K562 (cell line): ENCODE results near the gene CTNS. TPM values are rescaled to one million over a fixed set of nuclear protein-coding genes. Genes with fewer than 3 reads are reported as not detected.

ENCODE experiments used
- ATAC-seq: fragments of 200-7000 bp; cut with Tn5 transposase; 3 replicates; pipeline ENCODE4 v1.9.1; 2020; ENCODE audit warnings: moderate library complexity
- BruUV-seq: library from RNA; stranded (reverse); fragments of 400-500 nt; replicated peaks from 2 replicates; lab custom pipeline; 2021; lab: Mats Ljungman, UMichigan
- CTCF ChIA-PET: fragments of 300-600 bp; formaldehyde crosslinking; extraction: SDS; loops from one replicate; lab custom pipeline; 2021; ENCODE audit warnings: low intra/inter-chr PET ratio; lab: Yijun Ruan, JAX
- POLR2A ChIA-PET: fragments of 300-600, 350-650 bp; sonication (Branson Sonifier 250); formaldehyde crosslinking; extraction: SDS; loops from one replicate; lab custom pipeline; 2021; ENCODE audit warnings: antibody characterized with exemption, inconsistent platforms; lab: Yijun Ruan, JAX
- DNase-seq, 4 experiments: peaks; one replicate each; pipeline versions ENCODE4 v3.0.0 to v3.0.0-alpha.2; 2011 to 2018; ENCODE audit warnings: low spot score in 3 of 4, mixed read lengths in 3 of 4; ENCODE audit errors: extremely low read depth in 1 of 4
- FAIRE-seq: peaks from 2 replicates; lab custom pipeline; 2011; peaks lifted over from hg19 to GRCh38; lab: Jason Lieb, UNC
- H2AFZ ChIP-seq: 2 replicates; pipeline ENCODE4 v1.6.0; 2011; ENCODE audit warnings: low read depth, low read length, control low read depth, inconsistent platforms
- H3K27ac ChIP-seq: fragments of 200-600 bp; 3 replicates; pipeline ENCODE4 v1.8.0; 2011; ENCODE audit warnings: low read depth, mild to moderate bottlenecking, control low read depth, inconsistent platforms, low read length, moderate library complexity, mixed read lengths; ENCODE audit errors: extremely low read depth
- H3K27me3 ChIP-seq, 2 experiments: fragments of 300-600 bp in 1 of 2; 2 replicates in 1 of 2; 3 replicates in 1 of 2; pipeline versions ENCODE4 v1.6.0 to v1.8.0; 2011; ENCODE audit warnings: inconsistent platforms in 2 of 2, low read length in 2 of 2, mild to moderate bottlenecking in 1 of 2, mixed read lengths in 1 of 2, moderate library complexity in 1 of 2; ENCODE audit not compliant: control insufficient read depth in 2 of 2, insufficient read depth in 2 of 2
- H3K36me3 ChIP-seq: fragments of 300-600 bp; 3 replicates; pipeline ENCODE4 v1.8.0; 2011; ENCODE audit warnings: mild to moderate bottlenecking, low read length, inconsistent platforms; ENCODE audit not compliant: control insufficient read depth, insufficient read depth
- H3K4me1 ChIP-seq, 2 experiments: fragments of 200-600 bp in 1 of 2; replicated peaks in 1 of 2; 2 replicates in 1 of 2; 3 replicates in 1 of 2; pipeline versions ENCODE4 v1.5.1 to v1.8.0; 2011; ENCODE audit warnings: inconsistent platforms in 2 of 2, low read length in 2 of 2, mild to moderate bottlenecking in 1 of 2, mixed read lengths in 1 of 2, moderate library complexity in 1 of 2; ENCODE audit not compliant: control insufficient read depth in 2 of 2, insufficient read depth in 2 of 2
- H3K4me2 ChIP-seq: 2 replicates; pipeline ENCODE4 v1.6.1; 2011; ENCODE audit warnings: low read length, control low read depth, inconsistent platforms, mixed read lengths; ENCODE audit not compliant: insufficient read depth
- H3K4me3 ChIP-seq: fragments of 200-600 bp; sonication (generic), shearing (Covaris generic); 2 replicates; pipeline ENCODE4 v1.5.1; 2016; ENCODE audit warnings: control low read depth, inconsistent platforms
- H3K79me2 ChIP-seq: fragments of 200-600 bp; 3 replicates; pipeline ENCODE4 v1.8.0; 2011; ENCODE audit warnings: low read length, inconsistent platforms; ENCODE audit not compliant: control insufficient read depth, insufficient read depth
- H3K9ac ChIP-seq, 2 experiments: 2 replicates each; pipeline versions ENCODE4 v1.6.0 to v1.6.1; 2011; ENCODE audit warnings: low read depth in 2 of 2, low read length in 2 of 2, control low read depth in 1 of 2, inconsistent platforms in 1 of 2, mild to moderate bottlenecking in 1 of 2, mixed read lengths in 1 of 2; ENCODE audit not compliant: insufficient read depth in 1 of 2
- H3K9me1 ChIP-seq: one replicate; pipeline ENCODE4 v1.6.0; 2011; ENCODE audit warnings: inconsistent platforms, mild to moderate bottlenecking, low read length, moderate library complexity; ENCODE audit not compliant: control insufficient read depth, insufficient read depth
- H3K9me3 ChIP-seq: replicated peaks from 2 replicates; pipeline ENCODE4 v1.5.1; 2011; ENCODE audit warnings: low read depth, low read length, inconsistent platforms; ENCODE audit not compliant: control insufficient read depth, insufficient read depth
- H4K20me1 ChIP-seq: replicated peaks from 2 replicates; pipeline ENCODE4 v1.6.1; 2011; ENCODE audit warnings: low read length, inconsistent platforms, mixed read lengths; ENCODE audit not compliant: control insufficient read depth, insufficient read depth
- FOXP1 ChIP-seq: sonication (generic); formaldehyde crosslinking; IDR thresholded peaks from 2 replicates; pipeline ENCODE4 v1.8.0; 2022; ENCODE audit warnings: mild to moderate bottlenecking, missing genetic modification reagents
- HDAC2 ChIP-seq: fragments of 450-650 bp; IDR thresholded peaks from 2 replicates; pipeline ENCODE4 v1.6.1; 2016; ENCODE audit warnings: mild to moderate bottlenecking
- KAT8 ChIP-seq: fragments of 450-650 bp; IDR thresholded peaks from 2 replicates; pipeline ENCODE4 v1.6.1; 2016; ENCODE audit warnings: low read depth, mild to moderate bottlenecking
- MYBL2 ChIP-seq, 2 experiments: fragments of 450-650 bp in 1 of 2; sonication (generic) in 1 of 2; formaldehyde crosslinking in 1 of 2; IDR thresholded peaks; 2 replicates each; pipeline versions ENCODE4 v1.6.1 to v1.8.1; 2017 to 2022; ENCODE audit warnings: borderline replicate concordance in 1 of 2, inconsistent platforms in 1 of 2, low read depth in 1 of 2, mild to moderate bottlenecking in 1 of 2, missing genetic modification reagents in 1 of 2, moderate library complexity in 1 of 2
- NFXL1 ChIP-seq: fragments of 450-650 bp; formaldehyde crosslinking; IDR thresholded peaks from 2 replicates; pipeline ENCODE4 v1.4.0; 2021; ENCODE audit warnings: mild to moderate bottlenecking
- POLR2H ChIP-seq: IDR thresholded peaks from 2 replicates; pipeline ENCODE4 v1.6.1; 2016; ENCODE audit warnings: missing genetic modification characterization, low read depth, mild to moderate bottlenecking, control low read depth, missing compliant biosample characterization, moderate library complexity
- SFPQ ChIP-seq: fragments of 200-400 bp; formaldehyde crosslinking; IDR thresholded peaks from 2 replicates; pipeline ENCODE4 v1.6.1; 2017; ENCODE audit warnings: mild to moderate bottlenecking, low read depth, low read length, moderate library complexity
- SNAPC5 ChIP-seq: fragments of 250-450 bp; sonication (Bioruptor Pico); IDR thresholded peaks from 2 replicates; pipeline ENCODE4 v1.8.0; 2021; ENCODE audit warnings: moderate library complexity, mild to moderate bottlenecking, inconsistent platforms
- TSHZ1 ChIP-seq: fragments of 250-450 bp; sonication (Bioruptor Pico); IDR thresholded peaks from 2 replicates; pipeline ENCODE4 v1.4.0; 2020; ENCODE audit warnings: mild to moderate bottlenecking, moderate library complexity
- YBX1 ChIP-seq: fragments of 450-650 bp; IDR thresholded peaks from 2 replicates; pipeline ENCODE4 v1.7.1; 2016; ENCODE audit warnings: mild to moderate bottlenecking
- ZBTB43 ChIP-seq: sonication (generic); formaldehyde crosslinking; IDR thresholded peaks from 2 replicates; pipeline ENCODE4 v1.8.0; 2023; ENCODE audit warnings: mild to moderate bottlenecking, missing genetic modification reagents
- ZFPM2 ChIP-seq: fragments of 250-450 bp; sonication (Bioruptor Pico); IDR thresholded peaks from 2 replicates; pipeline ENCODE4 v1.5.1; 2022; ENCODE audit warnings: mild to moderate bottlenecking
- ZNF239 ChIP-seq: fragments of 250-450 bp; sonication (Bioruptor Pico); IDR thresholded peaks from 2 replicates; pipeline ENCODE4 v1.4.0; 2020; ENCODE audit warnings: mild to moderate bottlenecking
- ZNF551 ChIP-seq: fragments of 250-450 bp; sonication (Bioruptor Pico); IDR thresholded peaks from 2 replicates; pipeline ENCODE4 v1.5.0; 2021; ENCODE audit warnings: mild to moderate bottlenecking, moderate library complexity
- WGBS: fragments of 100-300 bp; shearing (Covaris generic); methylation state at CpG from one replicate; pipeline ENCODE4 v1.1.6; 2016; ENCODE audit warnings: low coverage, mixed read lengths; ENCODE audit not compliant: insufficient coverage; ENCODE audit errors: missing lambda C conversion rate; 5-methylcytosine and 5-hydroxymethylcytosine counted together
- in situ Hi-C: fragments of 300-500 bp; cut with MboI; formaldehyde crosslinking; loops from 4 replicates; pipeline ENCODE4 v1.15.0; 2018; ENCODE audit warnings: inconsistent platforms, mixed read lengths
- intact Hi-C: fragments of 100-400 bp; cut with micrococcal nuclease; formaldehyde crosslinking; loops from 2 replicates; pipeline ENCODE4 v1.14.2; 2022
- polyA plus RNA-seq, 8 experiments: library from polyadenylated mRNA; depleted of rRNA in 4 of 8; stranded (reverse) in 5 of 8; unstranded in 3 of 8; fragments of >200 nt; fragmentation: Nextera tagmentation in 2 of 8; fragmentation: Illumina TruSeq in 1 of 8; extraction: Ambion mirVana in 2 of 8; extraction: Trizol in 1 of 8; gene quantifications; 2 replicates each; pipeline versions ENCODE4 v1.2.1 to v1.2.3, GENCODE V29; 2011 to 2014; ENCODE audit warnings: inconsistent platforms in 1 of 8, missing spikeins in 1 of 8
- total RNA-seq, 7 experiments: library from RNA; depleted of rRNA in 6 of 7; stranded (reverse); fragments of >200 nt in 6 of 7; fragmentation: Illumina TruSeq in 2 of 7; extraction: Trizol in 2 of 7; gene quantifications; 2 replicates each; pipeline versions ENCODE4 v1.2.1 to v1.2.3, GENCODE V29; 2011 to 2021; ENCODE audit warnings: low replicate concordance in 1 of 7

The CTNS gene
- total and polyA plus RNA-seq, 9 of the 15 experiments (the other 6 are each of a cell fraction or from before 2014, with no cell fraction given) = 0.66 to 8.4 (median 4.9) TPM

GRCh38 chr17:3626831-3627768 lies 9.5 kb upstream of the CTNS start:
- DNase-seq = no peak
- Histone ChIP-seq H3K9me1 (no peaks in the 10 kb centered on the region), H2AFZ (no peak overlapping the region), H3K36me3 (peaks cover 42% of the 10 kb centered on the region; the same call in 2 of the 3 replicates), H3K4me1 (no peaks in the 10 kb centered on the region), H3K27ac (no peak overlapping the region), H3K9ac (no peak overlapping the region), H3K4me3 (no peak overlapping the region), H3K79me2 (no peaks in the 10 kb centered on the region), H3K9me3 (no peaks in the 10 kb centered on the region), H3K4me2 (no peak overlapping the region), H3K27me3 (no peaks in the 10 kb centered on the region), H4K20me1 (no peaks in the 10 kb centered on the region)
- ChIA-PET POLR2A (interaction anchor here (1.8 kb wide), 1 partner anchor 9 kb away, joined by 7 read pairs; the partner anchor contains the start of genes CTNS and SHPK), CTCF (no interaction called here)
- 77% methylated on average over 15 of the region's 16 CpGs for WGBS
- in situ Hi-C loops (no loop called here), intact Hi-C loops (no loop called here)
- no peak for FAIRE-seq
- no peak for ATAC-seq
- no TSS peak for BruUV-seq
- TF ChIP-seq ZNF551 = no peak
- no peak for TF ChIP-seq KAT8
- TF ChIP-seq YBX1 = no peak
- TF ChIP-seq SNAPC5 (CRISPR knock-in tag) = no peak
- no peak for TF ChIP-seq TSHZ1 (CRISPR knock-in tag)
- no peak for TF ChIP-seq ZFPM2 (CRISPR knock-in tag)
- no peak for TF ChIP-seq POLR2H (tag)
- TF ChIP-seq ZBTB43 = no peak
- no peak for TF ChIP-seq MYBL2 (IDR thresholded peaks at IDR 0.05; ENCODE audit: low read depth)
- no peak for TF ChIP-seq MYBL2 (CRISPR knock-in tag; IDR thresholded peaks at IDR 0.05; ENCODE audit: borderline replicate concordance)
- no peak for TF ChIP-seq NFXL1
- no peak for TF ChIP-seq HDAC2
- no peak for TF ChIP-seq ZNF239 (CRISPR knock-in tag)
- TF ChIP-seq FOXP1 (CRISPR knock-in tag) = no peak
- TF ChIP-seq SFPQ = no peak
